Measurements from ENCODE around the gene USP54.

- TF ChIP-seq CTCF (IDR thresholded peaks at IDR 0.05) (no peak), EP300 (IDR thresholded peaks at IDR 0.05) (no peak)
These were observed 142.8 kb downstream of the USP54 start for GRCh38 chr10:73448384-73448783.

Measured in ovary (tissue), 3 donors.